ENCODE results near the gene TBKBP1.

Gene TBKBP1

GRCh38 chr17:47704736-47705135 lies 10.8 kb downstream of the TBKBP1 start:
- TF ChIP-seq CTCF (IDR thresholded peaks at IDR 0.05; ENCODE audit: borderline replicate concordance, insufficient read depth, low read depth, low read length) = no peak
- no peak overlapping the region for H3K4me3 ChIP-seq (ENCODE audit: low read depth, low read length)

GRCh38 chr17:47705536-47706530 lies 11.9 kb downstream of the TBKBP1 start:
- TF ChIP-seq CTCF (IDR thresholded peaks at IDR 0.05; ENCODE audit: borderline replicate concordance, insufficient read depth, low read depth, low read length) = no peak
- no peak overlapping the region for H3K4me3 ChIP-seq (ENCODE audit: low read depth, low read length)

- TF ChIP-seq CTCF (IDR thresholded peaks at IDR 0.05; ENCODE audit: borderline replicate concordance, insufficient read depth, low read depth, low read length) = no peak
- H3K4me3 ChIP-seq (ENCODE audit: low read depth, low read length) = no peak overlapping the region
Observed at GRCh38 chr17:47707056-47707804, 13.3 kb downstream of the TBKBP1 start.

GRCh38 chr17:47707884-47708283 lies 13.9 kb downstream of the TBKBP1 start:
- no peak for TF ChIP-seq CTCF (IDR thresholded peaks at IDR 0.05; ENCODE audit: borderline replicate concordance, insufficient read depth, low read depth, low read length)
- H3K4me3 ChIP-seq (ENCODE audit: low read depth, low read length) = no peak overlapping the region

GRCh38 chr17:47708312-47708863 lies 14.4 kb downstream of the TBKBP1 start:
- H3K4me3 ChIP-seq (ENCODE audit: low read depth, low read length) = no peak overlapping the region
- TF ChIP-seq CTCF (IDR thresholded peaks at IDR 0.05; ENCODE audit: borderline replicate concordance, insufficient read depth, low read depth, low read length) = no peak

- no peak for TF ChIP-seq CTCF (IDR thresholded peaks at IDR 0.05; ENCODE audit: borderline replicate concordance, insufficient read depth, low read depth, low read length)
- no peak overlapping the region for H3K4me3 ChIP-seq (ENCODE audit: low read depth, low read length)
Observed at GRCh38 chr17:47708864-47709541, 15.0 kb downstream of the TBKBP1 start.
